GM23338 (cell line): ENCODE measurements around the gene MRPL57.
"Not testable (repeated sequence)": the region's sequence is repeated elsewhere in the genome, so short reads cannot be mapped to it uniquely, and the experiment has no call there.

ENCODE experiments used
- CREB1 ChIP-seq: fragments of 250-450 bp; sonication (Bioruptor Pico); IDR thresholded peaks from 2 replicates; pipeline ENCODE4 v1.5.0; 2020; ENCODE audit warnings: low read depth, mild to moderate bottlenecking, moderate library complexity
- CTCF ChIP-seq, 2 experiments: fragments of 200-600 bp in 1 of 2; sonication (generic) in 1 of 2; conservative IDR thresholded peaks; 2 replicates each; pipeline versions ENCODE4 v1.5.1 to v1.6.1; 2016 to 2017; ENCODE audit warnings: antibody characterized with exemption in 2 of 2, low read depth in 2 of 2, mild to moderate bottlenecking in 2 of 2, moderate library complexity in 1 of 2
- ETS1 ChIP-seq: IDR thresholded peaks from 2 replicates; pipeline ENCODE4 v1.6.1; 2016; ENCODE audit warnings: antibody characterized with exemption
- EZH2 ChIP-seq: fragments of 200-600 bp; sonication (generic); IDR thresholded peaks from one replicate; pipeline ENCODE4 v1.8.0; 2017; ENCODE audit warnings: antibody characterized with exemption, mild to moderate bottlenecking, low read depth; ENCODE audit not compliant: unreplicated experiment
- EZH2phosphoT487 ChIP-seq: fragments of 200-600 bp; sonication (generic); IDR thresholded peaks from one replicate; pipeline ENCODE4 v1.8.1; 2018; ENCODE audit warnings: antibody characterized with exemption; ENCODE audit not compliant: unreplicated experiment
- JUNB ChIP-seq: IDR thresholded peaks from one replicate; pipeline ENCODE4 v1.6.1; 2016; ENCODE audit warnings: antibody characterized with exemption; ENCODE audit not compliant: unreplicated experiment
- POLR2AphosphoS5 ChIP-seq: IDR thresholded peaks from 2 replicates; pipeline ENCODE4 v1.6.1; 2016; ENCODE audit warnings: antibody characterized with exemption, low read depth
- REST ChIP-seq: IDR thresholded peaks from one replicate; pipeline ENCODE4 v1.6.1; 2018; ENCODE audit warnings: antibody characterized with exemption; ENCODE audit not compliant: unreplicated experiment
- ZNF462 ChIP-seq: fragments of 250-450 bp; sonication (Bioruptor Pico); IDR thresholded peaks from 2 replicates; pipeline ENCODE4 v1.5.0; 2020; ENCODE audit warnings: mild to moderate bottlenecking, moderate library complexity

- TF ChIP-seq CTCF (conservative IDR thresholded peaks at IDR 0.05; ENCODE audit: low read depth in 2 of 2); POLR2AphosphoS5; JUNB; EZH2phosphoT487; REST; EZH2; CREB1; ETS1; ZNF462 (CRISPR knock-in tag): not testable (repeated sequence)
Observed at GRCh38 chr13:21198391-21198790, 21.9 kb downstream of the MRPL57 start.
